Measurements from ENCODE around the gene CFAP141.

CFAP141 gene

GRCh38 chr1:154155251-154155650 is 50.9 kb downstream of the CFAP141 start:
- TF ChIP-seq JUND (IDR thresholded peaks at IDR 0.05; ENCODE audit: low read depth): no peak
- in situ Hi-C loops (cut with HindIII; ENCODE audit: low pct_unique_long_range_greater_than_20kb, low sequenced_read_pairs): no loop called here
- no peak for DNase-seq (ENCODE audit: low read depth in 1 of 2, low spot score in 1 of 2)

- no peak for TF ChIP-seq JUND (IDR thresholded peaks at IDR 0.05; ENCODE audit: low read depth)
- in situ Hi-C loops (cut with HindIII; ENCODE audit: low pct_unique_long_range_greater_than_20kb, low sequenced_read_pairs): no loop called here
- DNase-seq (ENCODE audit: low read depth in 1 of 2, low spot score in 1 of 2): no peak
Observed at GRCh38 chr1:154154534-154155191, 51.5 kb downstream of the CFAP141 start, which contains the start of gene NUP210L. TSS of gene NUP210L (minus strand) at chr1:154155073.

DNA sequence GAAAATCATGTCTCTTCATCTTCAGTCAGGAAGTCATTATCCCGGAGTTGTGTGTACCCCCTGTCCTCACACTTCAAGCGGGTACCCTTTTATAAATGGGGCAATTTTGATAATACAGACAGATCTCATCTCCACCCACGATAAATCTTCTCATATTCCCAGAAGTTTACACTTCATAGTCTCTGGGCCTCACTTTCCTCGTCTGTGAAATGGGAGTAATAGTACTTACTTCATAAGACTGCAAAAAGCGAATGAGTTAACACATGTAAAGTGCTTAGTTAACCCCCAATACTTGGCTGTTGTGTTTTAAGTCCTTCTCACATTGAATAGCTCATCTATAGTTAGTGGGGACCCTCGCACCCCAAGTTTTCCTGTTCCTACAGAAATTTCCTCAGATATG is 52.1 kb downstream of the CFAP141 start:
- in situ Hi-C loops (cut with HindIII; ENCODE audit: low pct_unique_long_range_greater_than_20kb, low sequenced_read_pairs): no loop called here
- TF ChIP-seq JUND (IDR thresholded peaks at IDR 0.05; ENCODE audit: low read depth): no peak
- DNase-seq (ENCODE audit: low read depth in 1 of 2, low spot score in 1 of 2): no peak

GRCh38 chr1:154151311-154151710 is 54.8 kb downstream of the CFAP141 start:
- DNase-seq (ENCODE audit: low read depth in 1 of 2, low spot score in 1 of 2): no peak
- in situ Hi-C loops (cut with HindIII; ENCODE audit: low pct_unique_long_range_greater_than_20kb, low sequenced_read_pairs): no loop called here
- no peak for TF ChIP-seq JUND (IDR thresholded peaks at IDR 0.05; ENCODE audit: low read depth)

Measured in T47D (cell line).